ENCODE measurements around the gene HIP1R.

Gene HIP1R

GRCh38 chr12:122860854-122861586, 25.8 kb downstream of the HIP1R start:
- no peak for DNase-seq (ENCODE audit: low read depth)

- DNase-seq (ENCODE audit: low read depth): no peak
Observed at GRCh38 chr12:122861587-122861970, 26.3 kb downstream of the HIP1R start.

GRCh38 chr12:122862110-122862634, 26.9 kb downstream of the HIP1R start:
- no peak for DNase-seq (ENCODE audit: low read depth)

GRCh38 chr12:122862872-122863701, 27.8 kb downstream of the HIP1R start:
- no peak for DNase-seq (ENCODE audit: low read depth)

GRCh38 chr12:122864894-122865253, 29.6 kb downstream of the HIP1R start:
- DNase-seq (ENCODE audit: low read depth): no peak

DNA sequence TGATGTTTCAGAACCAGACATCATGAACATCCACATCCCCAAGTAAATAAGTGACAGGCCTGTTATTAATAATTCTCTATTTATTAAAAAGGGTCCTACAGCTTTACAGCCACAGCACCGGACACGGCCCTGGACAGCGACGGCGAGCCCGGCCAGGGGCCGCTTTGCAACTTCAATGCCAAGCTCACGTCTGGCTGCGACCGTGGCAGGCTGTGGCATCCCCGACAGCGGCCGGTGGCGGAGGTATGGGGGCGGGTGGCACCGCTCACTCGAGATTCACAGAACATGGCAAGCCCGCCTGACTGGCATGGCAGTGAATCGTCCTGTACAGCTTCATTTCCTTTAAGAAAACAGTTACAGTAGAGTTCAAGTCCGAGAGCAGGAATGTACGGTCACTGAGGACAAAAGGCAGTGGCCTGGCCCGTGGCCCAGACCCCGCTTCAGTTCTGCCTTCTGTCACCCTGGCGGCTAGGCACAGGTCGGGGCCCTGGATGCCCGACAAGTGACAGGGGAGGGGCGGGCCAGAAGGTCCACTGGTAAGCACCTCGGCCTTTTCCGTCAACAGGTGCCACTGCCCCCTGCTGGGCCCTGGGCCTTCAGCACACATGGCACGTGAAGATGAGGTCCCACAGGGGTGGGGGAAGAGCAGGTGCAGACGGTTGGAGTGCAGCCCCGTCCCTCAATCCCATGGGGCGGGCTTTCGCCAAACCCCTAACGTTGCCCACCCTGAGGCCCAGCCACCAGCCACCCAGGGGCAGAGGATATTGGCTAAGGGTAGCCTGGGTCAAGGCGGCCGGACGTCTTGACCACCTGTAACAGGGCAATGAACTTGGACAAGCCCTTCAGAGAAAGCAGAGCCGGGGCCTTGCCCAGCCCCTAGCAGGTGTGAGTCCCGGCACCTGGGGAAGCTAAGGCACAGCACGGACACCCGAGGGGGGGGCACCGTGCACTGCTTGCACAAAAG, 30.3 kb downstream of the HIP1R start:
- no peak for DNase-seq (ENCODE audit: low read depth)

GRCh38 chr12:122866379-122866778, 31.1 kb downstream of the HIP1R start:
- DNase-seq (ENCODE audit: low read depth): no peak

DNA sequence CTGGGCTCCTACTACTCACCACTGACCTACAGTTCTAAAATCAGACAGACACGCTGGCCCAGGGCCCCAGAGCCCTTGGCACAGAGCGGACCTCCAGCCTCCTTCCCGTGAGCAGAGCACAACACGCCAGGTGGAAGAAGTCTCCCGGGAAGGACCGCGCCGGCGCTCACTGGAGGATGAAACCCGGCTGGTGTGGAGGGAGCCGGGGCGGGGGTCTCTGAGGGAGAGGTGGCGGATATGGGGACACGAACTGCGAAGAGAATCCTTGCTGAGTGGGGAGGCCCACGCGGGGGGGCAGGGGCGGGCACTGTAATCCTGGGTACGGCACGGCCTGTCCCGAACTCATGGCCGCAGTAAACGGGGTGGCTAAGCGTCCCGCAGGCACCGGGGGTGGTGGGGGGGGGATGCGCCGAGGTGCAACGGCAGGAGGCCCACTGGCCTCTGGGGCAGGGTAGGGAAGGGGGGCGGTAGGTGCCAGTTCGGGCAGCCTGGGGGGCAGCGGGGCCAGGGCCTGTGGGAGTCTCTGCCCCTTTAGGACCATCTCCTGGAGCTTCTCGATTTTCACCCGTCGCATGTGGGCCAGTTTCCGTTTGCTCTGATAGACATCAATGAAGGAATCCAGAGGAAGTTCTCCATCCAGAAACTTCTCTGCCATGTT, 31.8 kb downstream of the HIP1R start:
- DNase-seq (ENCODE audit: low read depth): no peak

DNA sequence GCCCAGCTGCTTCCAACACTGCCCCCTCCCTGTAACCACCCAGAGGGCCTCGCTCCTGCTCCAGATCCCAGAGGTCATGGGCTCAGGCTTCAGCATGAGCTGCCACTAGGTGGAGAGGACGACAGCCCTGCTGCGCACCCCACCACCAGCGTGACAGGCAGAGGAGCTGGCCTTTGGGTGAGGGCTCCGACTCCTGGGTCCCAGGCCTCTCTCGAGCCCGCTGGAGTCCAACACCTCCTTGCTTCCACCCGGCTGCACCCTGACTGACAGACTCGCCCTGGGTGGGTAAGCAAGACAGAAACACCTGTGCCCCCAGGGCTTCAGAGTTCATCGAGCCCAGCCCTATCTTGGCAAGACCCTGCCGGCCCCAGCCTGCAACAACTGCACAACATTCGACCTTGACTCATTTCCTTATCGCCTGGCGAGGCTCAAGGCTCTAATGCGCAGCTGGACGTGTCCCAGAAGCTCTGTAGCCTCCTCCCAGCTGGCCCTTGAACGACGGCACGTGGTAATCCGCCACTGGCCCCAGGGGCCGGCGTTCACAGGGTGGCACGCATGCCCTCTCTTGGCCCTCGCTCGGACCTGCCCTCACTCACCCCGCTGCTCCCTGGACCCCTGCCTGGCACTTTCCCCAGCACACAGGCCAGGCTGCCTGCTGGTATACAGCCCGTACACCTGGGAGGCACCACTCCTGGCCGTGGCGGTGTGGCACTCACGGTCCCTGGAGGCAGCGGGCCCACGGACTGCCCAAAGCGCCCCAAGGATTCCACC, 32.6 kb downstream of the HIP1R start:
- no peak for DNase-seq (ENCODE audit: low read depth)

DNA sequence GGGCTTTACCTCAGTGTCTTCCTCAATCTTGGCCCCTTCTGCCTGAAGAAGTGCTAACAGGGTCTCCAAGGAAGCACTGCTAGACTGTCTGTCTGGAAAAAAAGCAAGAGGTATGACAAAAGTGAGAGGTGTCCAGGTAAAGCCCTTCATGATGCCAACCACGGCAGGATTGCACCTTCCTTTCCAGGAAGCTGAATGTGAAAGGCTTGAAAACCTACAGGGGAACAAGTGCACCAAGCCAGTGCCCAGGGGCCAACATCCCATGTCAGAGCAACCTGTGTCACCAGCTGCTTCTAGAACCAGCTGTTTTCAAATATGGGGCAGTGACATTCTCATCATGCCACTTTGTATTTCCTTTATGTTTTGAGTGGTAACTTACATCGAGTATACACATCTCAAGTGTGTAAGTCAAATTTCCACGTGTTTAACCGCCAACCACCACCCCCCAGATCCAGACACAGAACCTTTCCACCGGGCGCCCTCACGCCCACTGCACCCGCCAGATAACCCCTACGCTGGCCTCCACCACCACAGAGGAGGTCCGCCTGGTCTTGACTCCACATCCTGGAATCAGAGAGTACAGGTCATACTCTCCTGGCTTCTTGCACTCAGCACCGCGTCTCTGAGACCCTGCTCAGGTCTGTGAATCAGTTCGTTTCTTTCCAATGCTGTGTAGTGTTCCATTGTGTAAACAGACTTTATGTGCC, 33.4 kb downstream of the HIP1R start:
- no peak for DNase-seq (ENCODE audit: low read depth)

DNA sequence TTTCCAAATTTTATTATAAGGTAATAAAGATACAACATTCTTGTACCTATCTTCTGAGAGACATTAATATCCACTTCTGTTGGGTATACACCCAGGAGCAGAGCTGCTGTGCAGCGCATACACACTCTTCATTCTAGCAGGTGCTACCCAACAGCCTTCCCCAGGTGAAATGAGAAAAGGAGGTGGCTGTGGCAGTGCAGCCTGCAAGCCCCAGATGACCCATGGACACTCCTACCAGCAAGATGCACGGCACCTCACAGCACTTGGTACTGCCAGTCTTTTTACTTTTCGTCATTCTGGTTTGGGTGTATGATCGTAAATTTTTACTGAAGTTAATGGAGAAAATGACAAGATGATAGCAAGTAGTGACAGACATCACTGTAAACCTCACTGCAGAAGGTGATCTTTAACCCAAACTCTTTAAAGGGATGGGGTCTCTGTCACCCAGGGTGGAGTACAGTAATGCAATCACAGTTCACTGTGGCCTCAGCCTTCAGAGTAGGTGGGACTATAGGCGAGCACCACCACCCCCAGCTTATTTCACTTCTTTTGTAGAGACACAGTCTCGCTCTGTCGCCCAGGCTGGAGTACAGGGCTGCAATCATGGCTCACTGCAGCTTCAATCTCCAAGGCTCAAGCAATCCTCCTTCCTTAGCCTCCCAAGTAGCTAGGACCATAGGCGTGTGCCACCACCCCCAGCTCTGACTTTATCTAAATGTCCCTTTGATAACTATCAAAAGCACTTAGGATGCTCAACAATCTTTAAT, 34.1 kb downstream of the HIP1R start:
- DNase-seq (ENCODE audit: low read depth): no peak

- DNase-seq (ENCODE audit: low read depth): no peak
Observed at GRCh38 chr12:122870163-122870842, 35.0 kb downstream of the HIP1R start.

DNA sequence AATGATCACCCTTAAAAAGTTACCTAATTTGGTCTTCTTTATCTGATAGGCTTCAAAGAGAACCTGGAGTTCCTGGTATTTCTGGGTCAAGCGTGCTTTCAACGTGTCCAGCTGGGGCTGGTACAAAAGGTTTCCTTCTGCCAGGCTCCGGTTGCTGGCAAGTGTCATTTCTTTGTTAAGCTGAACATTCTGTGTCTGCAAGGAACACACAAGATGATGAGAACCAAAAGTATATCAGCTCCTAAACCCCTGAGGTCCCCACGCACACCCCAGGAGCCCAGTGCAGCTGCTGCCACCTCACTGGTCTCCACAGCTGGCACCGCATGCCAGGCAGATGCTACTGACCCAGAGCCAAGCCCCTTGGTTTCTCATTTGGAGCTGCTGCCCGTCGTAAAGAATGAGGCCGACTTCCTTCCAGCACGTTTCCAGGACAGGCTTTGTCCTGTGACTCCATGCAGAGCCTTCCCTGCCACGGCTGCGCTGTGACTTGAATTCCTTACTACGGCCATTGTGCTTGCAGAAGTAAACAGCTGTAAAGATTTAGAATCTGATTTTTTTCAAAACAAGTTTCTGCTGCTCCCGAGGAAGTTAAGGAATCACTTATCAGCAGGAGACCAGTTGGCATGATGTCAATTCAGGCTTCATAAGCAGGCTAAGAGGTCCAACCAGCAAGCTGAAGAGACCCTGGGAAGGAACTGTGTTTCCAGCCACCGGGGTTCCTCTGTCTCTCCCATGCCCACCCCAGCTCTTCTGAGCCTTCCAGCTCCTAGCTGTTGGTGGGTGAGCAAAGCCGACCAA, 35.8 kb downstream of the HIP1R start:
- no peak for DNase-seq (ENCODE audit: low read depth)

GRCh38 chr12:122871851-122872780, 36.9 kb downstream of the HIP1R start:
- DNase-seq (ENCODE audit: low read depth): no peak

- DNase-seq (ENCODE audit: low read depth): no peak
Observed at GRCh38 chr12:122872815-122873361, 37.6 kb downstream of the HIP1R start.

GRCh38 chr12:122873540-122873939, 38.3 kb downstream of the HIP1R start:
- DNase-seq (ENCODE audit: low read depth): no peak
